IPS-NIHi7 (cell line): ENCODE measurements around the gene POLR2E.
A peak's percentile ranks its signal among the peaks of the same experiment; 100 is the strongest.

Source experiments
- DNase-seq: peaks from one replicate; pipeline ENCODE4 v3.0.0; 2012; ENCODE audit warnings: mixed read lengths; ENCODE audit errors: extremely low spot score

The POLR2E gene

GRCh38 chr19:1064661-1065605 is 30.2 kb downstream of the POLR2E start:
- peak; percentile 74 for DNase-seq

- DNase-seq: peak; percentile 78
Measured at GRCh38 chr19:1063909-1064660, 31.1 kb downstream of the POLR2E start.

GRCh38 chr19:1063030-1063908 is 31.9 kb downstream of the POLR2E start:
- no peak for DNase-seq

- peak; percentile 78 for DNase-seq
Measured at GRCh38 chr19:1062387-1063029, 32.7 kb downstream of the POLR2E start.

- DNase-seq: no peak
Measured at GRCh38 chr19:1061987-1062386, 33.2 kb downstream of the POLR2E start.

- DNase-seq: no peak
Measured at GRCh38 chr19:1060689-1061088, 34.5 kb downstream of the POLR2E start.

- no peak for DNase-seq
Measured at GRCh38 chr19:1058112-1058511, 37.1 kb downstream of the POLR2E start.

- no peak for DNase-seq
Measured at GRCh38 chr19:1057176-1057855, 37.9 kb downstream of the POLR2E start.

GRCh38 chr19:1055886-1056620 is 39.1 kb downstream of the POLR2E start:
- DNase-seq: no peak

- DNase-seq: no peak
Measured at GRCh38 chr19:1055028-1055425, 40.1 kb downstream of the POLR2E start.

- DNase-seq: no peak
Measured at GRCh38 chr19:1054102-1055027, 40.8 kb downstream of the POLR2E start.

GRCh38 chr19:1053176-1054101 is 41.7 kb downstream of the POLR2E start:
- DNase-seq: no peak

GRCh38 chr19:1052349-1052975 is 42.7 kb downstream of the POLR2E start:
- no peak for DNase-seq

GRCh38 chr19:1051791-1052190 is 43.4 kb downstream of the POLR2E start:
- DNase-seq: no peak

- no peak for DNase-seq
Measured at GRCh38 chr19:1050989-1051788, 44.0 kb downstream of the POLR2E start.

- no peak for DNase-seq
Measured at GRCh38 chr19:1049800-1050199, 45.4 kb downstream of the POLR2E start.
